Measurements from ENCODE around the gene DLK1. TPM values are rescaled to one million over a fixed set of nuclear protein-coding genes. Genes with fewer than 3 reads are reported as not detected.

Gene DLK1
- total and polyA plus RNA-seq, 2 of the 13 experiments (the other 11 are each of a cell fraction or from before 2014, with no cell fraction given): 95.5 to 312 TPM

DNA sequence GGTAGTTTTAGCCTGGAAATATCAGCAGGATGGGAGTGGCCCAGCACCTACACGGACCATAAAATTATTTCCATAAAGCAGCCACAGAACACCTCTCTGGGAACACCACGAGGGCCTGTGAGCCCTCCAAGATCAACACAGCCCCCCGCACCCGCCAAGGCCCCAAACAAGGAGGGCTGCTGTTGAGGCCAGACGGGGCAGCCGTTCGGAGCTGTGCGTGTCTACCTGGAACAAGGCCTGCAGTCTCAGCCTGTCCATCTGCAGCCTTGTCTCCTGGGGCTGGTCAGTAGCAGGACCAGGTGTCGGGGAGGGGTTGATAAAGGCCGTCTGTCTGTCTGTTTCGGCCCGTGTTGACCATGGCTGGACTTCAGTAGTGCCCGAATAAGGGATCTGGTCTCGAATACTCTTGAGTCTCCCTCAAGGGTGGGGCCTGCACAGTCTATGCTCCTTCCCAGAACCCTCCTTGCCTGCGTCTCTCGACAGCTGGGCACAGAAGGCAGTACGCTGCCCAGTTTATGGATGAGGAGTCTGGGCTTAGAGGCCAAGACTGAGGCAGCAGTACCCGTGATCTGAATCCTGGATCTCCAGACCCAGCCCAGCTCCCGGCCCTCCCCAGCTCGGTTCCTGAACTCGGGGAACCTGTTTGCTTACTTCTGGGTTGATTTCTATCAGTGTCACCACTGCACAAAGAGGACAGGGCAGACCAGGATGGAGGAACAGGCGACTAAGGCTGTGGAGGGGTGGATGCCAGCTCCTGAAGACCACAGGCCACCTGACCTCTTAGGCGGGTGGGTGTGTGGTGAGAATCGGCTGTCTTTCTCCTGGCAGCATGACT, 23.1 kb upstream of the DLK1 start:
- WGBS (ENCODE audit: low lambda C conversion rate): 64% methylated on average over 15 of the region's 24 CpGs
- Histone ChIP-seq H3K9ac (ENCODE audit: insufficient read depth, low read depth, low read length) (no peak overlapping the region), H3K27ac (ENCODE audit: extremely low read length, insufficient read depth, low read length) (no peak overlapping the region), H3K36me3 (replicated peaks in 1 of 2; ENCODE audit: control insufficient read depth in 1 of 2, insufficient read depth in 2 of 2, low read length in 2 of 2) (no peaks in the 10 kb centered on the region), H3K79me2 (ENCODE audit: insufficient read depth, low read length) (no peaks in the 10 kb centered on the region), H3K4me1 (ENCODE audit: insufficient read depth, low read length) (peaks cover 71% of the 10 kb centered on the region), H3K27me3 (ENCODE audit: control insufficient read depth in 1 of 2, insufficient read depth in 2 of 2, low read length in 2 of 2) (peaks cover 6 to 13% of the 10 kb centered on the region in 2 experiments; a peak in 2 of 5 replicates), H3K4me2 (ENCODE audit: low read depth, low read length) (no peak overlapping the region), H4K20me1 (ENCODE audit: insufficient read depth, low read length) (no peaks in the 10 kb centered on the region), H3K4me3 (replicated peaks in 1 of 3; ENCODE audit: insufficient read depth in 1 of 3, low read depth in 2 of 3, low read length in 3 of 3) (no peak overlapping the region), H2AFZ (ENCODE audit: low read length) (no peak overlapping the region), H3K9me3 (ENCODE audit: low read length) (no peaks in the 10 kb centered on the region)
- intact Hi-C loops (cut with micrococcal nuclease; ENCODE audit: unreplicated experiment): no loop called here
- no peak for TF ChIP-seq CEBPB (IDR thresholded peaks at IDR 0.05; ENCODE audit: borderline replicate concordance, low read depth, low read length)
- no peak for TF ChIP-seq ZNF720 (CRISPR knock-in tag; IDR thresholded peaks at IDR 0.05)
- TF ChIP-seq ZNF775 (CRISPR knock-in tag; IDR thresholded peaks at IDR 0.05; ENCODE audit: borderline replicate concordance): no peak
- TF ChIP-seq, protein P1, sequence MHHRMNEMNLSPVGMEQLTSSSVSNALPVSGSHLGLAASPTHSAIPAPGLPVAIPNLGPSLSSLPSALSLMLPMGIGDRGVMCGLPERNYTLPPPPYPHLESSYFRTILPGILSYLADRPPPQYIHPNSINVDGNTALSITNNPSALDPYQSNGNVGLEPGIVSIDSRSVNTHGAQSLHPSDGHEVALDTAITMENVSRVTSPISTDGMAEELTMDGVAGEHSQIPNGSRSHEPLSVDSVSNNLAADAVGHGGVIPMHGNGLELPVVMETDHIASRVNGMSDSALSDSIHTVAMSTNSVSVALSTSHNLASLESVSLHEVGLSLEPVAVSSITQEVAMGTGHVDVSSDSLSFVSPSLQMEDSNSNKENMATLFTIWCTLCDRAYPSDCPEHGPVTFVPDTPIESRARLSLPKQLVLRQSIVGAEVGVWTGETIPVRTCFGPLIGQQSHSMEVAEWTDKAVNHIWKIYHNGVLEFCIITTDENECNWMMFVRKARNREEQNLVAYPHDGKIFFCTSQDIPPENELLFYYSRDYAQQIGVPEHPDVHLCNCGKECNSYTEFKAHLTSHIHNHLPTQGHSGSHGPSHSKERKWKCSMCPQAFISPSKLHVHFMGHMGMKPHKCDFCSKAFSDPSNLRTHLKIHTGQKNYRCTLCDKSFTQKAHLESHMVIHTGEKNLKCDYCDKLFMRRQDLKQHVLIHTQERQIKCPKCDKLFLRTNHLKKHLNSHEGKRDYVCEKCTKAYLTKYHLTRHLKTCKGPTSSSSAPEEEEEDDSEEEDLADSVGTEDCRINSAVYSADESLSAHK (CRISPR knock-in tag; IDR thresholded peaks at IDR 0.05; ENCODE audit: borderline replicate concordance): no peak
- no peak for TF ChIP-seq MIER2 (CRISPR knock-in tag; IDR thresholded peaks at IDR 0.05)
- TF ChIP-seq ZNF274 (CRISPR knock-in tag; IDR thresholded peaks at IDR 0.05): no peak
- no peak for TF ChIP-seq DNMT3B (CRISPR knock-in tag; conservative IDR thresholded peaks at IDR 0.05)
- TF ChIP-seq ZNF577 (CRISPR knock-in tag; IDR thresholded peaks at IDR 0.05; ENCODE audit: borderline replicate concordance, low read depth): no peak
- TF ChIP-seq SRSF1 (optimal IDR thresholded peaks at IDR 0.05; ENCODE audit: low read depth, low read length): no peak
- no peak for TF ChIP-seq XRCC5 (optimal IDR thresholded peaks at IDR 0.05; ENCODE audit: low read length)
- no peak for TF ChIP-seq ZNF136 (CRISPR knock-in tag; IDR thresholded peaks at IDR 0.05; ENCODE audit: low read depth)
- ATAC-seq (no peak), FAIRE-seq (no peak), DNase-seq (ENCODE audit: low spot score) (no peak)
- ChIA-PET POLR2A (no interaction called here), CTCF (ENCODE audit: low intra/inter-chr PET ratio, low total read pairs) (no interaction called here)
- in situ Hi-C loops (cut with HindIII; ENCODE audit: extremely low pct_ligation_motif_present, low pct_unique_long_range_greater_than_20kb): no loop called here
- no TSS peak for BruUV-seq (replicated peaks)
